ENCODE measurements around the gene HDGFL2. TPM values are rescaled to one million over a fixed set of nuclear protein-coding genes. Genes with fewer than 3 reads are reported as not detected.

HDGFL2 gene
- total and polyA plus RNA-seq, 2 of the 8 experiments (the other 6 are each of a cell fraction or from before 2014, with no cell fraction given), result 31.1 to 106 TPM

DNA sequence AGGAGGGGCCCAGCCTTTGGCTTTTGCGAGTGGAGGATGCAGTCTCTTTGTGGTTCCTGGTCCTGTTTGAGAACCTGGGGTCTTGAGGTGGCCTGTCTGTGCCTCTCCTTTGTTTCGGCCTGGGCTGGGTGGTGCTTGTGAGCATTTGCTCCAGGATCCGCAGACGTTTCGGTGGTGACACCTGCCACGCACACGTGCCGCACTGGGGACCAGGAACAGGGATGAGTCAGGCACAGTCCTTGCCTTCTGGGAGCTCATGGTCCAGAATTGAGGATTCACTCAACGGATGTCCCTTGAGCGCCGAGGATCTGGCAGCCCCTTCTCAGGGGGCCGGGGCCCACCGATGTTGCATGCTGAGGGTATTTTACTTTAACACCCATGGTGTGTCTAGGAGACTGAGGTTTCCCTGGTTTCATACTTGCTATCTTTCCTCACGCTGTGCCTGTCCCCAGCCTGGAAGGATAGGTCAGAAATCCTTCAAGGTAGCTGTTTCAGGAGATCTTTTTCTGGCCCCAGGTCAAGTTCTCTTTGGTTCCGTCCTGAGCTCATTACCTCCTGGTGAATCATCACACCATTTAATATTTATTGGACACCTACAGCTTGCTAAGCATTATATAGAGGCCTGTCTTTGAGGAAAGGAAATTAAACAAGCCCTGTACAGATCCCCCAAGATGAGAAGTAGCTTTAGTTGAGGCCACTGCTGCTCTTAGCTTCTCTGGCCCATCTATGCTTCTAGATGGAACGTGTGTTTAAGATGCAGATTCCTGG lies 5.1 kb downstream of the HDGFL2 start:
- FAIRE-seq (no peak), DNase-seq (ENCODE audit: low read depth in 1 of 2, low spot score in 2 of 2) (no peak)
- H3K23me2 ChIP-seq (ENCODE audit: low read depth, low read length), result peaks cover 18% of the 10 kb centered on the region
- H3K23ac ChIP-seq (ENCODE audit: insufficient read length), result no peak overlapping the region
- H3K18ac ChIP-seq (ENCODE audit: extremely low read depth, low read length), result no peak overlapping the region
- H2BK12ac ChIP-seq (ENCODE audit: low read depth, low read length), result no peak overlapping the region
- ChIA-PET CTCF (ENCODE audit: partially characterized antibody) (interaction anchor here (0.5 to 1.8 kb wide), 6 partner anchors 8 to 87 kb away, joined by 3 to 5 read pairs (median 4); no protein-coding TSS in a partner anchor), POLR2A (ENCODE audit: partially characterized antibody) (interaction anchor here (0.6 to 1.1 kb wide), 3 partner anchors 42 to 245 kb away, joined by 3 read pairs; no protein-coding TSS in a partner anchor)
- H4K5ac ChIP-seq (ENCODE audit: insufficient read length, low read depth, low read length), result no peak overlapping the region
- H2BK15ac ChIP-seq (ENCODE audit: low read length), result no peak overlapping the region
- H3K9ac ChIP-seq (replicated peaks in 1 of 4; ENCODE audit: extremely low read depth in 1 of 4, low read depth in 3 of 4, low read length in 3 of 4), result no peak overlapping the region
- peaks cover 14 to 35% of the 10 kb centered on the region in 2 experiments; a peak in 3 of 4 replicates for H3K79me2 ChIP-seq (ENCODE audit: control insufficient read depth in 1 of 2, insufficient read depth in 2 of 2, low read length in 2 of 2)
- H3K4me2 ChIP-seq (ENCODE audit: insufficient read depth in 1 of 2, low read depth in 2 of 2, low read length in 2 of 2), result no peak overlapping the region
- peaks cover 17% of the 10 kb centered on the region; the same call in 1 of the 2 replicates for H3K79me1 ChIP-seq (ENCODE audit: low read depth, low read length)
- no peak overlapping the region for H3K56ac ChIP-seq (replicated peaks; ENCODE audit: insufficient read length, low read depth, low read length)
- no peak overlapping the region for H3K14ac ChIP-seq (ENCODE audit: insufficient read length)
- H2BK20ac ChIP-seq (ENCODE audit: low read length), result no peak overlapping the region
- H3K4me3 ChIP-seq (ENCODE audit: extremely low read depth in 1 of 4, insufficient read depth in 2 of 4, low read depth in 3 of 4, low read length in 4 of 4), result no peak overlapping the region
- H4K91ac ChIP-seq (replicated peaks; ENCODE audit: insufficient read length, low read length), result no peak overlapping the region
- H2BK120ac ChIP-seq (replicated peaks; ENCODE audit: low read depth, low read length), result no peak overlapping the region
- H3K27ac ChIP-seq (ENCODE audit: low read depth, low read length), result no peak overlapping the region
- no peak overlapping the region for H2BK5ac ChIP-seq (ENCODE audit: low read depth, low read length)
- no peak overlapping the region for H3K4ac ChIP-seq (replicated peaks; ENCODE audit: insufficient read length, low read depth, low read length)
- 89% methylated on average over 16 of the region's 16 CpGs; no CpG with 5 or more reads in 1 of the 2 experiments for WGBS, 2 experiments (ENCODE audit: extremely low coverage in 1 of 2, insufficient coverage in 1 of 2, insufficient read length in 1 of 2, insufficient replicate concordance in 2 of 2, low coverage in 1 of 2, low lambda C conversion rate in 2 of 2, missing lambda C conversion rate in 1 of 2)
- H3K9me3 ChIP-seq (ENCODE audit: insufficient read depth in 2 of 2, low read depth in 1 of 2, low read length in 1 of 2), result no peaks in the 10 kb centered on the region
- no peaks in the 10 kb centered on the region; a peak in 1 of 7 replicates for H3K27me3 ChIP-seq (replicated peaks in 1 of 4; ENCODE audit: control insufficient read depth in 3 of 4, extremely low read depth in 1 of 4, insufficient read depth in 3 of 4, low read length in 3 of 4)
- no peak overlapping the region for H4K8ac ChIP-seq (ENCODE audit: extremely low read depth, insufficient read depth, low read length)
- peaks cover 2 to 16% of the 10 kb centered on the region in 2 experiments for H4K20me1 ChIP-seq (replicated peaks in 1 of 2; ENCODE audit: control insufficient read depth in 1 of 2, insufficient read depth in 2 of 2, low read length in 2 of 2)
- H3K4me1 ChIP-seq (replicated peaks in 1 of 4; ENCODE audit: control insufficient read depth in 3 of 4, insufficient read depth in 4 of 4, low read length in 3 of 4), result peaks cover 0 to 16% (median 9%) of the 10 kb centered on the region in 4 experiments; a peak in 5 of 7 replicates
- no peak overlapping the region for H2AK5ac ChIP-seq (ENCODE audit: low read depth, low read length)
- H3K36me3 ChIP-seq (ENCODE audit: control insufficient read depth in 2 of 4, insufficient read depth in 4 of 4, low read length in 3 of 4), result peaks cover 8 to 31% (median 17%) of the 10 kb centered on the region in 4 experiments; a peak in 7 of 8 replicates
- no peak overlapping the region for H2AFZ ChIP-seq (ENCODE audit: low read length)
- TF ChIP-seq SUZ12 (IDR thresholded peaks at IDR 0.05; ENCODE audit: low read length), result no peak
- TF ChIP-seq GTF2F1 (IDR thresholded peaks at IDR 0.05; ENCODE audit: borderline replicate concordance, low read depth, low read length), result no peak
- no peak for TF ChIP-seq NANOG (IDR thresholded peaks at IDR 0.05; ENCODE audit: insufficient read depth, low read depth, low read length, poor library complexity, severe bottlenecking)
- no peak for TF ChIP-seq BACH1 (IDR thresholded peaks at IDR 0.05; ENCODE audit: low read length)
- TF ChIP-seq EGR1 (IDR thresholded peaks at IDR 0.05; ENCODE audit: borderline replicate concordance, low read depth, low read length), result no peak
- no peak for TF ChIP-seq SIRT6 (IDR thresholded peaks at IDR 0.05; ENCODE audit: low read length)
- no peak for TF ChIP-seq SP4 (IDR thresholded peaks at IDR 0.05; ENCODE audit: low read length)
- no peak for TF ChIP-seq TCF12 (IDR thresholded peaks at IDR 0.05; ENCODE audit: low read depth, low read length)
- no peak for TF ChIP-seq BCL11A (IDR thresholded peaks at IDR 0.05; ENCODE audit: low read depth in 2 of 2, low read length in 2 of 2)
- TF ChIP-seq HDAC2 (IDR thresholded peaks at IDR 0.05; ENCODE audit: borderline replicate concordance in 1 of 2, low read depth in 2 of 2, low read length in 2 of 2), result no peak
- TF ChIP-seq, protein P1, sequence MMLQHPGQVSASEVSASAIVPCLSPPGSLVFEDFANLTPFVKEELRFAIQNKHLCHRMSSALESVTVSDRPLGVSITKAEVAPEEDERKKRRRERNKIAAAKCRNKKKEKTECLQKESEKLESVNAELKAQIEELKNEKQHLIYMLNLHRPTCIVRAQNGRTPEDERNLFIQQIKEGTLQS (IDR thresholded peaks at IDR 0.05; ENCODE audit: insufficient read depth, low read depth, low read length), result no peak
- TF ChIP-seq HDAC6 (IDR thresholded peaks at IDR 0.05; ENCODE audit: low read depth, low read length), result no peak
